CD4-positive, alpha-beta T cell (primary cell): ENCODE data around the gene SNCAIP. TPM values are rescaled to one million over a fixed set of nuclear protein-coding genes. Genes with fewer than 3 reads are reported as not detected.

ENCODE experiments used
- ATAC-seq: fragments of 200-7000 bp; cut with Tn5 transposase; one replicate; pipeline ENCODE4 v1.10.0; 2022; ENCODE audit warnings: mild to moderate bottlenecking; ENCODE audit not compliant: poor library complexity
- CTCF ChIA-PET: fragments of 350-600 bp; sonication (Branson Sonifier 250); formaldehyde crosslinking; loops from one replicate; lab custom pipeline; 2021; ENCODE audit warnings: antibody characterized with exemption, inconsistent platforms; lab: Charles Lee
- POLR2A ChIA-PET: fragments of 350-600 bp; sonication (Branson Sonifier 250); formaldehyde crosslinking; loops from one replicate; lab custom pipeline; 2021; ENCODE audit warnings: antibody characterized with exemption, inconsistent platforms; lab: Charles Lee
- DNase-seq, 14 experiments: peaks; one replicate each; pipeline ENCODE4 v3.0.0-alpha.2; 2013 to 2020; ENCODE audit warnings: mixed read lengths in 2 of 14
- H3K27ac ChIP-seq, 2 donors: one replicate each; pipeline versions ENCODE4 v1.5.1 to v1.7.0; 2013; ENCODE audit warnings: low read length in 2 of 2, low read depth in 1 of 2, mild to moderate bottlenecking in 1 of 2
- H3K27me3 ChIP-seq, 2 experiments: 1 replicate in 1 of 2; 2 replicates in 1 of 2; pipeline versions ENCODE4 v1.6.1 to v1.7.0; 2013; ENCODE audit warnings: low read length in 2 of 2, control low read depth in 1 of 2, mild to moderate bottlenecking in 1 of 2, moderate library complexity in 1 of 2; ENCODE audit not compliant: insufficient read depth in 2 of 2, control insufficient read depth in 1 of 2
- H3K36me3 ChIP-seq: one replicate; pipeline ENCODE4 v1.6.1; 2013; ENCODE audit warnings: low read length, control low read depth; ENCODE audit not compliant: insufficient read depth
- H3K4me1 ChIP-seq: one replicate; pipeline ENCODE4 v1.6.1; 2013; ENCODE audit warnings: low read length, control low read depth; ENCODE audit not compliant: insufficient read depth
- H3K4me3 ChIP-seq: one replicate; pipeline ENCODE4 v1.5.1; 2013; ENCODE audit warnings: mild to moderate bottlenecking, low read length, moderate library complexity
- H3K9me3 ChIP-seq, 2 experiments: 1 replicate in 1 of 2; 2 replicates in 1 of 2; pipeline versions ENCODE4 v1.6.1 to v1.7.0; 2013; ENCODE audit warnings: low read length in 2 of 2, mild to moderate bottlenecking in 2 of 2, control low read depth in 1 of 2, moderate library complexity in 1 of 2; ENCODE audit not compliant: control insufficient read depth in 1 of 2, insufficient read depth in 1 of 2
- H3K27ac Mint-ChIP-seq: one replicate; pipeline ENCODE4 v1.8.0; 2020; ENCODE audit warnings: mixed read lengths
- H3K27me3 Mint-ChIP-seq: one replicate; pipeline ENCODE4 v1.8.0; 2021; ENCODE audit warnings: mixed read lengths
- H3K36me3 Mint-ChIP-seq: one replicate; pipeline ENCODE4 v1.8.0; 2021; ENCODE audit warnings: low read depth, mixed read lengths
- H3K4me1 Mint-ChIP-seq: one replicate; pipeline ENCODE4 v1.8.0; 2021; ENCODE audit warnings: low read depth, mixed read lengths
- H3K4me3 Mint-ChIP-seq: one replicate; pipeline ENCODE4 v1.8.0; 2020; ENCODE audit warnings: mild to moderate bottlenecking, mixed read lengths
- H3K9me3 Mint-ChIP-seq: one replicate; pipeline ENCODE4 v1.8.0; 2020; ENCODE audit warnings: mixed read lengths
- intact Hi-C, 2 experiments: fragments of 100-400 bp; cut with DNase I in 1 of 2; cut with micrococcal nuclease in 1 of 2; formaldehyde crosslinking; loops; one replicate each; pipeline versions ENCODE4 v1.15.1 to v1.9.0; 2023 to 2025; cut with DNase I, micrococcal nuclease
- total RNA-seq, 174 experiments: library from RNA in 2 of 174; stranded (reverse) in 2 of 174; gene quantifications; one replicate each; pipeline ENCODE4 v1.2.3 and lab custom pipeline; 2021 to 2026
- TF ChIP-seq, protein P1 (sequence below): fragments of 200-600 bp; IDR thresholded peaks from one replicate; pipeline ENCODE4 v1.8.0; 2022; ENCODE audit warnings: antibody characterized with exemption, mild to moderate bottlenecking

The SNCAIP gene
- total RNA-seq, 2 experiments from 2014 or later, result not detected

DNA sequence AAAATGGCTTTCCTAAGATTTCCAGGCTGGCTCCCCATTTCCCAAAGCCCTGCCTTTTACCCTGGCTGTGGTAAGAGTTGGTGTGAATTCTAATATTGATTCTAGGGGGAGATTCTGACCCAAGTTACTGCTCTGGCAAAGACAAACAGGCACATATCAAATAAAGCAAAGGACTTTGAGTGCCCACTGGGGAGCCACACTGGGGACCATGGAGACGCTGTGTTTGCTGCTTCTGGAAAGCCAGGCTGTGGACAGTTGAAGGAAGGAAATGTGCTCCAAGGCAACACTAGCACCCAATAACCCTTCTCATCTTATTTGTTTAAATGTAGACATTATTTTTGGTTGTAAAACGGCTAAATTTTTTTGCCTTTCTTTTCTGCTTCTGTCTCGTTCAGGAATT lies 78.7 kb downstream of the SNCAIP start:
- peaks cover 4% of the 10 kb centered on the region for H3K27me3 Mint-ChIP-seq
- intact Hi-C loops, result no loop called here
- H3K4me3 Mint-ChIP-seq, result no peak overlapping the region
- no peak overlapping the region for H3K27ac Mint-ChIP-seq
- CTCF ChIA-PET, result no interaction called here
- POLR2A ChIA-PET, result no interaction called here
- no peak for ATAC-seq
- H3K9me3 Mint-ChIP-seq, result no peaks in the 10 kb centered on the region
- DNase-seq, result no peak
- no peaks in the 10 kb centered on the region for H3K4me1 Mint-ChIP-seq
- Histone ChIP-seq H3K27me3 (no peaks in the 10 kb centered on the region), H3K9me3 (no peaks in the 10 kb centered on the region), H3K36me3 (no peaks in the 10 kb centered on the region), H3K27ac (no peak overlapping the region), H3K4me1 (no peaks in the 10 kb centered on the region), H3K4me3 (no peak overlapping the region)
- no peaks in the 10 kb centered on the region for H3K36me3 Mint-ChIP-seq
- TF ChIP-seq, protein P1, sequence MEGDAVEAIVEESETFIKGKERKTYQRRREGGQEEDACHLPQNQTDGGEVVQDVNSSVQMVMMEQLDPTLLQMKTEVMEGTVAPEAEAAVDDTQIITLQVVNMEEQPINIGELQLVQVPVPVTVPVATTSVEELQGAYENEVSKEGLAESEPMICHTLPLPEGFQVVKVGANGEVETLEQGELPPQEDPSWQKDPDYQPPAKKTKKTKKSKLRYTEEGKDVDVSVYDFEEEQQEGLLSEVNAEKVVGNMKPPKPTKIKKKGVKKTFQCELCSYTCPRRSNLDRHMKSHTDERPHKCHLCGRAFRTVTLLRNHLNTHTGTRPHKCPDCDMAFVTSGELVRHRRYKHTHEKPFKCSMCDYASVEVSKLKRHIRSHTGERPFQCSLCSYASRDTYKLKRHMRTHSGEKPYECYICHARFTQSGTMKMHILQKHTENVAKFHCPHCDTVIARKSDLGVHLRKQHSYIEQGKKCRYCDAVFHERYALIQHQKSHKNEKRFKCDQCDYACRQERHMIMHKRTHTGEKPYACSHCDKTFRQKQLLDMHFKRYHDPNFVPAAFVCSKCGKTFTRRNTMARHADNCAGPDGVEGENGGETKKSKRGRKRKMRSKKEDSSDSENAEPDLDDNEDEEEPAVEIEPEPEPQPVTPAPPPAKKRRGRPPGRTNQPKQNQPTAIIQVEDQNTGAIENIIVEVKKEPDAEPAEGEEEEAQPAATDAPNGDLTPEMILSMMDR, result no peak

DNA sequence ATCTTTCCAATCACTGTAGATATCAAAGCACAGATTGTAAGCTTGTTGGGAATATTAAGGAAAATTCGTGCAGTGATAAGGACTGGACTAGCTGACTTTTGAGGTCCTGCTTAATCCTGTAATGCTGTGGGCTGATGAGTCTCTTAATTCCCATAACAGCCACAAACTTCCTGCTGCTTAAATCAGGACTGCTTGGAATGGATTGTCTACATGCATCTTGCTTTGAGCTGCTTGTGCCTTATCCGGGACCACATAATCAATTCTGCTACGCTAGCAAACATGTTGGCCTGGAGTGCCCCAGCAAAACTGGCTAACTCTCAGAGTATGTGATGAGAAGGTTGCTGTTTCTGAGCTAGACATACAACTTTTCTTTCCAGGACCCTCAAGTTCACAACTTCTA lies 79.6 kb downstream of the SNCAIP start:
- no peak overlapping the region for H3K4me3 ChIP-seq
- CTCF ChIA-PET, result no interaction called here
- H3K27ac Mint-ChIP-seq, result no peak overlapping the region
- H3K36me3 Mint-ChIP-seq, result no peaks in the 10 kb centered on the region
- H3K27ac ChIP-seq, result no peak overlapping the region
- H3K9me3 ChIP-seq, result no peaks in the 10 kb centered on the region
- intact Hi-C loops, result no loop called here
- DNase-seq (no peak), ATAC-seq (no peak)
- TF ChIP-seq, protein P1, result no peak
- no peaks in the 10 kb centered on the region for H3K36me3 ChIP-seq
- H3K4me1 Mint-ChIP-seq, result no peaks in the 10 kb centered on the region
- no peaks in the 10 kb centered on the region for H3K9me3 Mint-ChIP-seq
- H3K27me3 ChIP-seq, result no peaks in the 10 kb centered on the region
- H3K4me1 ChIP-seq, result no peaks in the 10 kb centered on the region
- POLR2A ChIA-PET, result no interaction called here
- no peak overlapping the region for H3K4me3 Mint-ChIP-seq
- peaks cover 4% of the 10 kb centered on the region for H3K27me3 Mint-ChIP-seq

DNA sequence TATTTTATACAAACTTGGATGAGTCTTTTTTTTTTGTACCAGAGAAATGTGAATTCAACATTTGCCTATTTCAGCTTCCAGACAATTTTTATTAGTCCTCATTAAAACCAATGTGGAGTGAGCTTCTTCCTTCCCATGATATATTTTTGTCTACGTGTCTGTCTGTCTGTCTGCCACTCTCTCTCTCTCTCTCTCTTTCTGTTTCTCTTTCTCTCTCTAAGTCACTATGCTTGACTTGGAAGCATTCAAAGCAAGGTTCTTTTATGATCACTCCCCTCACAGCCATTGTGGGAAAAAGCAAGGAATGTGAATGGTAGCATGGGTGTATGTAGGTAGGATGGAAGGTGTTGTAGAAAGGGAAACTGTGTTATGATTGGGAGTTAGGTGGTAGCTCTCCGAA lies 80.2 kb downstream of the SNCAIP start:
- Histone ChIP-seq H3K4me1 (no peaks in the 10 kb centered on the region), H3K4me3 (no peak overlapping the region), H3K36me3 (no peaks in the 10 kb centered on the region), H3K27me3 (no peaks in the 10 kb centered on the region), H3K27ac (no peak overlapping the region), H3K9me3 (no peaks in the 10 kb centered on the region)
- TF ChIP-seq, protein P1, result no peak
- H3K27me3 Mint-ChIP-seq, result peaks cover 4% of the 10 kb centered on the region
- no peak overlapping the region for H3K27ac Mint-ChIP-seq
- ChIA-PET POLR2A (no interaction called here), CTCF (no interaction called here)
- ATAC-seq (no peak), DNase-seq (no peak)
- H3K9me3 Mint-ChIP-seq, result no peaks in the 10 kb centered on the region
- no peaks in the 10 kb centered on the region for H3K36me3 Mint-ChIP-seq
- H3K4me1 Mint-ChIP-seq, result no peaks in the 10 kb centered on the region
- no peak overlapping the region for H3K4me3 Mint-ChIP-seq
- intact Hi-C loops, result no loop called here
